HEK293 (cell line): Measurements from ENCODE around the gene LTO1.

ENCODE experiments used
- SP2 ChIP-seq: fragments of 450-650 bp; formaldehyde crosslinking; IDR thresholded peaks from 2 replicates; pipeline ENCODE4 v1.5.1; 2016; ENCODE audit warnings: missing biosample characterization, missing genetic modification characterization
- TF ChIP-seq, protein P1 (sequence below): sonication (generic); formaldehyde crosslinking; IDR thresholded peaks from 2 replicates; pipeline ENCODE4 v1.8.1; 2022; ENCODE audit warnings: mild to moderate bottlenecking, moderate library complexity, missing genetic modification reagents
- TF ChIP-seq, protein P2 (sequence below): fragments of 450-650 bp; formaldehyde crosslinking; IDR thresholded peaks from 2 replicates; pipeline ENCODE4 v1.5.1; 2017; ENCODE audit warnings: missing biosample characterization, missing genetic modification characterization

DNA sequence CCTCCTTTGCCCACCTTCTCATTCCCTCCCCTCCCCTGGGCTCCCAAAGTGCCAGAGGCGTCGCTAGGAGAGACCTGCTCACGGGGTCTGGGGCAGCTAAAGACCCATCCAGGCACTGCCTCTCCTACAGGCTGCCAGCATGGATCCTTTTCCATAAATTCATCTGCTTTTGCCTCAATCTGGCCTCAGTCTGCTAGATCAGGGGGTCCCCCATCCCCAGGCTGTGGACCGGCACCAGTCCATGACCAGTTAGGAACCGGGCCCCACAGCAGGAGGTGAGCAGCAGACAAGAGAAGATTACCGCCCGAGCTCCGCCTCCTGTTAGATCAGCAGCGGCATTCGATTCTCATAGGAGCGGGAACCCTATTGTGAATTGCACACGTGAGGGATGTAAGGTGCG is 12.3 kb downstream of the LTO1 start:
- TF ChIP-seq, protein P1, sequence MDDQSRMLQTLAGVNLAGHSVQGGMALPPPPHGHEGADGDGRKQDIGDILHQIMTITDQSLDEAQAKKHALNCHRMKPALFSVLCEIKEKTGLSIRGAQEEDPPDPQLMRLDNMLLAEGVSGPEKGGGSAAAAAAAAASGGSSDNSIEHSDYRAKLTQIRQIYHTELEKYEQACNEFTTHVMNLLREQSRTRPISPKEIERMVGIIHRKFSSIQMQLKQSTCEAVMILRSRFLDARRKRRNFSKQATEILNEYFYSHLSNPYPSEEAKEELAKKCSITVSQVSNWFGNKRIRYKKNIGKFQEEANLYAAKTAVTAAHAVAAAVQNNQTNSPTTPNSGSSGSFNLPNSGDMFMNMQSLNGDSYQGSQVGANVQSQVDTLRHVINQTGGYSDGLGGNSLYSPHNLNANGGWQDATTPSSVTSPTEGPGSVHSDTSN: no peak
- TF ChIP-seq SP2 (tag by site-specific recombination): no peak
- TF ChIP-seq, protein P2, sequence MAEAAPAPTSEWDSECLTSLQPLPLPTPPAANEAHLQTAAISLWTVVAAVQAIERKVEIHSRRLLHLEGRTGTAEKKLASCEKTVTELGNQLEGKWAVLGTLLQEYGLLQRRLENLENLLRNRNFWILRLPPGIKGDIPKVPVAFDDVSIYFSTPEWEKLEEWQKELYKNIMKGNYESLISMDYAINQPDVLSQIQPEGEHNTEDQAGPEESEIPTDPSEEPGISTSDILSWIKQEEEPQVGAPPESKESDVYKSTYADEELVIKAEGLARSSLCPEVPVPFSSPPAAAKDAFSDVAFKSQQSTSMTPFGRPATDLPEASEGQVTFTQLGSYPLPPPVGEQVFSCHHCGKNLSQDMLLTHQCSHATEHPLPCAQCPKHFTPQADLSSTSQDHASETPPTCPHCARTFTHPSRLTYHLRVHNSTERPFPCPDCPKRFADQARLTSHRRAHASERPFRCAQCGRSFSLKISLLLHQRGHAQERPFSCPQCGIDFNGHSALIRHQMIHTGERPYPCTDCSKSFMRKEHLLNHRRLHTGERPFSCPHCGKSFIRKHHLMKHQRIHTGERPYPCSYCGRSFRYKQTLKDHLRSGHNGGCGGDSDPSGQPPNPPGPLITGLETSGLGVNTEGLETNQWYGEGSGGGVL: no peak
